NCI-H774 (cell line): ENCODE results near the gene CARS1.
"Not testable (repeated sequence)": the region's sequence is repeated elsewhere in the genome, so short reads cannot be mapped to it uniquely, and the experiment has no call there.

ENCODE experiments used
- DNase-seq: peaks from one replicate; lab custom pipeline; 2025; lab: John Stamatoyannopoulos, UW

CARS1 gene

GRCh38 chr11:3089236-3090061 lies 32.2 kb upstream of the CARS1 start:
- no peak for DNase-seq

- no peak for DNase-seq
These were observed 31.6 kb upstream of the CARS1 start for GRCh38 chr11:3088806-3089205.

- no peak for DNase-seq
These were observed 30.9 kb upstream of the CARS1 start for GRCh38 chr11:3087821-3088800.

- no peak for DNase-seq
These were observed 30.1 kb upstream of the CARS1 start for GRCh38 chr11:3087373-3087772.

- DNase-seq: no peak
These were observed 29.5 kb upstream of the CARS1 start for GRCh38 chr11:3086671-3087150.

GRCh38 chr11:3086114-3086513 lies 28.9 kb upstream of the CARS1 start:
- DNase-seq: no peak

- no peak for DNase-seq
These were observed 27.8 kb upstream of the CARS1 start for GRCh38 chr11:3085052-3085451.

- DNase-seq: no peak
These were observed 26.1 kb upstream of the CARS1 start for GRCh38 chr11:3083321-3083720.

GRCh38 chr11:3081386-3081751 lies 24.1 kb upstream of the CARS1 start:
- DNase-seq: no peak

GRCh38 chr11:3080733-3081385 lies 23.6 kb upstream of the CARS1 start:
- DNase-seq: no peak

- no peak for DNase-seq
These were observed 22.9 kb upstream of the CARS1 start for GRCh38 chr11:3080104-3080503.

GRCh38 chr11:3077846-3078440 lies 20.7 kb upstream of the CARS1 start:
- no peak for DNase-seq

- DNase-seq: no peak
These were observed 20.1 kb upstream of the CARS1 start for GRCh38 chr11:3077189-3077836.

- DNase-seq: peak; percentile 29
These were observed 17.8 kb upstream of the CARS1 start for GRCh38 chr11:3074912-3075589.

GRCh38 chr11:3073029-3073435 lies 15.8 kb upstream of the CARS1 start:
- no peak for DNase-seq

- DNase-seq: no peak
These were observed 12.2 kb upstream of the CARS1 start for GRCh38 chr11:3069425-3069824.

GRCh38 chr11:3066308-3066707 lies 9.1 kb upstream of the CARS1 start:
- DNase-seq: not testable (repeated sequence)

GRCh38 chr11:3064709-3065108 lies 7.5 kb upstream of the CARS1 start:
- not testable (repeated sequence) for DNase-seq

GRCh38 chr11:3063876-3064275 lies 6.7 kb upstream of the CARS1 start:
- not testable (repeated sequence) for DNase-seq

- DNase-seq: not testable (repeated sequence)
These were observed 6.2 kb upstream of the CARS1 start for GRCh38 chr11:3063432-3063831.
